Stimulated activated CD8-positive, alpha-beta memory T cell treated with anti-CD3 and anti-CD28 coated beads, Interleukin-7, amount 100 ng/mL, for 24 hours (primary cell): ENCODE data around the gene KDM4B.

Experiments used
- DNase-seq: peaks from one replicate; pipeline ENCODE4 v3.0.0-alpha.2; 2020; ENCODE audit warnings: low read depth

KDM4B gene

GRCh38 chr19:5068233-5069072 is 99.5 kb downstream of the KDM4B start:
- DNase-seq: no peak

- DNase-seq: no peak
Observed at GRCh38 chr19:5070331-5070730, 101.4 kb downstream of the KDM4B start.

- DNase-seq: no peak
Observed at GRCh38 chr19:5070930-5071329, 102.0 kb downstream of the KDM4B start.

GRCh38 chr19:5071579-5071978 is 102.7 kb downstream of the KDM4B start:
- DNase-seq: no peak

- no peak for DNase-seq
Observed at GRCh38 chr19:5072115-5072514, 103.2 kb downstream of the KDM4B start.

GRCh38 chr19:5073153-5073844 is 104.4 kb downstream of the KDM4B start:
- no peak for DNase-seq

- no peak for DNase-seq
Observed at GRCh38 chr19:5074407-5074806, 105.5 kb downstream of the KDM4B start.

GRCh38 chr19:5074830-5075394 is 106.0 kb downstream of the KDM4B start:
- DNase-seq: no peak

GRCh38 chr19:5075597-5075996 is 106.7 kb downstream of the KDM4B start:
- DNase-seq: no peak

- DNase-seq: no peak
Observed at GRCh38 chr19:5076440-5077208, 107.7 kb downstream of the KDM4B start.

- no peak for DNase-seq
Observed at GRCh38 chr19:5077209-5077515, 108.2 kb downstream of the KDM4B start.

GRCh38 chr19:5078182-5078581 is 109.3 kb downstream of the KDM4B start:
- no peak for DNase-seq

GRCh38 chr19:5078666-5079065 is 109.8 kb downstream of the KDM4B start:
- DNase-seq: no peak

GRCh38 chr19:5079071-5079774 is 110.3 kb downstream of the KDM4B start:
- no peak for DNase-seq

- no peak for DNase-seq
Observed at GRCh38 chr19:5080030-5080654, 111.2 kb downstream of the KDM4B start.

- no peak for DNase-seq
Observed at GRCh38 chr19:5080809-5081208, 111.9 kb downstream of the KDM4B start.

GRCh38 chr19:5081443-5082161 is 112.7 kb downstream of the KDM4B start:
- no peak for DNase-seq

GRCh38 chr19:5083547-5083965 is 114.6 kb downstream of the KDM4B start:
- DNase-seq: no peak

GRCh38 chr19:5085566-5085965 is 116.7 kb downstream of the KDM4B start:
- DNase-seq: no peak

GRCh38 chr19:5086230-5086629 is 117.3 kb downstream of the KDM4B start:
- DNase-seq: no peak
